Small intestine (tissue), 7 donors: ENCODE measurements around the gene NXF1. TPM values are rescaled to one million over a fixed set of nuclear protein-coding genes. Genes with fewer than 3 reads are reported as not detected.
"Not testable (repeated sequence)": the region's sequence is repeated elsewhere in the genome, so short reads cannot be mapped to it uniquely, and the experiment has no call there.

ENCODE experiments used
- DNase-seq, 2 donors: peaks; one replicate each; pipeline versions ENCODE4 v3.0.0 to v3.0.0-alpha.2; 2013
- FAIRE-seq: peaks from 2 replicates; lab custom pipeline; 2012; peaks lifted over from hg19 to GRCh38; lab: Jason Lieb, UNC
- H3K27ac ChIP-seq, 3 donors: one replicate each; pipeline ENCODE4 v1.5.1; 2013; ENCODE audit warnings: low read length in 2 of 3, mild to moderate bottlenecking in 2 of 3, control low read depth in 1 of 3, inconsistent platforms in 1 of 3, low read depth in 1 of 3, moderate library complexity in 1 of 3
- H3K27me3 ChIP-seq, 3 donors: one replicate each; pipeline ENCODE4 v1.6.1; 2013; ENCODE audit warnings: low read length in 3 of 3, inconsistent platforms in 1 of 3; ENCODE audit not compliant: control insufficient read depth in 3 of 3, insufficient read depth in 3 of 3
- H3K36me3 ChIP-seq, 3 donors: one replicate each; pipeline ENCODE4 v1.6.1; 2013; ENCODE audit warnings: low read length in 3 of 3, inconsistent platforms in 1 of 3, low read depth in 1 of 3, mild to moderate bottlenecking in 1 of 3, moderate library complexity in 1 of 3; ENCODE audit not compliant: control insufficient read depth in 3 of 3, insufficient read depth in 2 of 3
- H3K4me1 ChIP-seq, 3 donors: one replicate each; pipeline ENCODE4 v1.6.1; 2013; ENCODE audit warnings: low read length in 2 of 3, inconsistent platforms in 1 of 3, low read depth in 1 of 3, mild to moderate bottlenecking in 1 of 3, moderate library complexity in 1 of 3; ENCODE audit not compliant: control insufficient read depth in 3 of 3, insufficient read depth in 2 of 3
- H3K4me3 ChIP-seq, 3 donors: one replicate each; pipeline ENCODE4 v1.5.1; 2013; ENCODE audit warnings: low read length in 3 of 3, control low read depth in 1 of 3, inconsistent platforms in 1 of 3, low read depth in 1 of 3, mild to moderate bottlenecking in 1 of 3, moderate library complexity in 1 of 3
- H3K9me3 ChIP-seq, 2 donors: one replicate each; pipeline ENCODE4 v1.6.1; 2013; ENCODE audit warnings: low read depth in 1 of 2, low read length in 1 of 2; ENCODE audit not compliant: control insufficient read depth in 2 of 2, insufficient read depth in 1 of 2
- WGBS, 3 donors: extraction: QIAGEN DNeasy Blood & Tissue Kit; methylation state at CpG; one replicate each; pipeline ENCODE4 v1.1.7; 2013; 5-methylcytosine and 5-hydroxymethylcytosine counted together
- polyA plus RNA-seq, 4 donors: library from polyadenylated mRNA; stranded (reverse) in 3 of 4; unstranded in 1 of 4; fragments of 200-250 nt in 3 of 4; fragments of 120-200 nt in 1 of 4; gene quantifications; one replicate each; pipeline versions ENCODE4 v1.2.1 to v1.2.3, GENCODE V29; 2013
- donor health status: healthy with polysubstance abuse.
- donor health status: control.
- donor health status: control.
- donor health status: Bipolar disorder and iron deficiency.
- donor health status: healthy.

NXF1 gene
- polyA plus RNA-seq, 4 donors: 48.2 to 188 (median 105) TPM

DNA sequence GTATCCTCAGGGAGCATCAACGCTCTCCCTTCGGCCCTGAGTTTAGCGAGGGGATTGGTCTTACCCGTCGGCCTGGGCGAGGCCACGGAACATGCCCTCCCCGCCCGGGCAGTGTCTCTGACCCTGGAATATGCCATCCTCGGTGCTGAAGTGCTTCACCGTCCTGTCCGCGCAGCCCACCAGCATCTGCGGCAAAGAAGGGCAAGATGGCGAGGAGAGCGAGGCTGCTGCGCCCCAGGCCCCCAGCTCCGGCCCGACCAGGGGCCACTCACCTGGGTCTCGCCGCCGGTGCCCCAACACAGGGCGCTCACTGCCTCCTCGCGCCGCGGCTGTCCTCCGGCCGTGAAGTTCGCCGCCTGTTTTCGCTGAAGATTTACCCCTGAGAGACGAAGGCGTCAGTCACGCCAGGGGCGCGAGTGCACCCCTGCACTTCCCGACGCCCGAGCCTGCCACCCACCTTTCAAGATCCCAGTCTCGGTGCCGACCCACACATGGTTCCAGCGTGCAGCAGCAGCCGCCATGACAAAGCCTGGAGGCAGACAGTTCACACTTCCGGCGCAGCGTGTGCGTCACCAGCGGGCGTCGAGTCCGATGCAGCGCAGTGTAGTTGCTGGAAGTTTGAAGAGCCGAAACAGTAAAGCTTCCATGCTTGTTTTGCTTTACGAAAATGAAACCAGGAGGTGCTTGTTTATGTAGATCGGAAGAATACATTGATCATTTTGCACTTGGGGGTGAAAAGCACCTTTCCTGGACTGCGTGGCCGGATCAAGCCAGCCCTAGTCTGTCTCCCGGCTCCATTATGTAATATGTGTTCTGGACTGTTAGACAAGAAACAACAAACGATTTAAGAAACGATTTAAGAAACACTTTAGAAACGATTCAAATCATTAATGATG lies 34.1 kb upstream of the NXF1 start, which contains the start of gene WDR74:
Gene WDR74 (minus strand): TSS at position 541 of the 896 bp plus-strand sequence. CDS start 20 bp downstream, at position 521.
- FAIRE-seq: no peak
- H3K9me3 ChIP-seq: no peaks in the 10 kb centered on the region
- 0% methylated on average over 62 of the region's 62 CpGs for WGBS, 3 donors
- no peaks in the 10 kb centered on the region for H3K27me3 ChIP-seq
- peak within 1 kb of the TSS; percentile 96 to 99 (median 96) for H3K27ac ChIP-seq
- peaks cover 0 to 28% (median 8%) of the 10 kb centered on the region in 3 donors for H3K36me3 ChIP-seq
- peak; percentile 95 to 98 for DNase-seq
- H3K4me3 ChIP-seq: peak within 1 kb of the TSS; percentile 77 to 91 (median 81)
- peaks cover 0 to 12% (median 4%) of the 10 kb centered on the region in 3 donors for H3K4me1 ChIP-seq

DNA sequence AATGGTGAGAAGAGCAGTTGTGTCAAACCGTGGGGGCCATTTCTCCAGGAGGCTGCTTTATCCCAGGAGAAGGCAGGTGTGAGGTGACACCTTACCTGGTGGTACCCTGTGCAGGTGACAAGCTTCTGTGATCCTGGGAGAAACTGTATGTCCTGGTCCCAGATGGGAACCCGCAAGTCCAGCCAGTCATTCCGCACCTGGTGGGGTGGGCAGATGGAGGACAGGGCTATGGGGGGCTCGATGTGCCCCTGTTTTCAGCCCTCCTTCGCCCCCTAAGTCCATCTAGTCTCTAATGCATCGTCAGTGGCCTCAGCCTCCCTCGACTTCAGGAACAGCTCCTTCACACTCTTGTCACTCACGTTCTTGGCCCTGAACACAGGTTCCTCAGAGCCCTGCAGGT lies 30.1 kb upstream of the NXF1 start:
- 81 to 86% (median 83%) methylated on average over 8 of the region's 8 CpGs for WGBS, 3 donors
- H3K9me3 ChIP-seq: no peaks in the 10 kb centered on the region
- no peak overlapping the region for H3K4me3 ChIP-seq
- DNase-seq (no peak), FAIRE-seq (no peak)
- H3K36me3 ChIP-seq: peaks cover 0 to 43% (median 8%) of the 10 kb centered on the region in 3 donors
- no peak overlapping the region for H3K27ac ChIP-seq
- no peaks in the 10 kb centered on the region for H3K27me3 ChIP-seq
- peaks cover 0 to 15% (median 2%) of the 10 kb centered on the region in 3 donors for H3K4me1 ChIP-seq

DNA sequence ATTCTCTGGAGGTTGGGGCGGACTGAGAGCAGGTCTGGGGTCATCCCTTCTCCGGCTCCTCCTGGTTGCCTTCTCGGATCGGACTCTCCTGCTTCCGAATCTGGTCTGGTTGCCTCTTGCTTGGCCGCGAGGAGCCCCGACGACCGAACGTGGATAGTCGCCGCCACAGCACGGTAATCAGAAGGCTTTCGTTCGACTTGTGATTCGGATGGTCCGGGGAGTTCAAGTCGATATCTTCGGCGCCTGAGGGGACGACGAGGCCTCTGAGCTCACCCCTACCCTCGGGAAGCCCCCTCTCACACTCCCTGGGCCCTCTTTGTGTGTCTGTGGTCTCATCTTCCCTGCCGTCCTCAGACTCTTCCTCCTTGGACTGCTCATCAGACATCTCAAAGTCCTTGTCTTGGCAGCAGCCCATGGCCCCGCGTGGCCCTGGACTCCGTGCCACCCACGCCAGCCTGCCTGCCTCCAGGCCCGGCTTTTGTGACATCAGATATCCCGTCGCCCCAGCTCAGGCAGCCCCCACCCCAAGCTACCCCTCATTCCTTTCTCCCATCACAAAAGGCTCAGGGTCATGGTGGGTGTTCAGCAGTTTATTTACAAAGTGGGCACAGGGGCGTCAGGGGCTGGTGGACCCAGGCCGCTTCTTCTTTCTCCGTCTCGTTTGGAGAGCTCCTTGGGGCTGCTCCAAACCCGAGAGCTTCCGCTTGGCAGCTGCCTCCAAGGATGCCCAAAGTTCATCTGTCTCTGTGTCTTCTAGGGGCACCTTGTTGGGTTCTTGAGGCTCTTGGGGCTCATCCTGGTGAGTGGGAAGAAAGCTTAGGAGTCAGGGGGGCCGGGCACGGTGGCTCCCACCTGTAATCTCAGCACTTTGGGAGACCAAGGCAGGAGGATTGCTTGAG lies 27.3 kb upstream of the NXF1 start, which contains the start of gene TEX54:
Gene TEX54 (minus strand): TSS at position 506 of the 899 bp plus-strand sequence.
- H3K36me3 ChIP-seq: peaks cover 4 to 54% (median 8%) of the 10 kb centered on the region in 3 donors
- no peak for FAIRE-seq
- 10 to 12% (median 12%) methylated on average over 39 to 40 of the region's 40 CpGs for WGBS, 3 donors

DNA sequence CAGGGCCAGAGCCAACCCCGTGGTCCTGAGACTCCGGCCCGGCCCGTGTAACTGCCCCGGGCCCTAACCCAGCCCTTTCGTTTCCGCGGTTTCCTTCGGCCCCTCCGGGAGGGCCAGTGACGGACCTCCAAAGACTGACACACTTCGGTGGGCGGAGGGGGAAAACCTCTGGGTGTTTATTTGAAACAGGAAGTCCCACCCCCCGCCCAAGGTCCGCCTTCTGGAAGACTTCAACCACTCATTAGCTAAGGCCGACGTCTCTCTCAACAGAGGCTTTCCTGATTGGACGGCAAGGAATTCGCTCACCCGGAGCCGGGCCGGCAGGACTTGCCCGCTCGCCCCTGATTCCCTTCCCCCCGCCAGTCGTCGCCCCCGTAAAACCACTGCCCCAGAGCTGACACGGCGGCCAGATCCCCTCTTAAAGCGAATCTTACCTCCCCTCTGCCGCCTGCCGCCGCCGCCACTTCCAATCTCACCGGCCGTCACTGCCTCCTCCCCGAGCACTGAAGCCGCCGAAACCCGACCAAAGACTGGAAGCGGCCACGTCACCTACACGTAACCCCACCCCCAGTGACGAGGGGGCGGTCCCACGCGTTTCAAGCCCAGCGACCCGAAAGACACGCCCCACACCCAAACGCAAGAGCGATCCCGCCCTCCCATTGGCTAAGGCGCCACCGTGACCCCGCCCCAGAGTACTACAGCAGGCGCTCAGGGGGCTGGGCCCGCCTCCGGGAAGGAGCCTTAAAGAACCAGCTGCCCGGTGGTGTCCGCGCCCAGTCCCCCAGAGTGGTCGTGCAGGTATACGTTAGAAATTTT lies 26.5 kb upstream of the NXF1 start, which contains the start of gene STX5:
Gene STX5 (minus strand): TSS at position 532 of the 816 bp plus-strand sequence. CDS start 808 bp downstream, outside the sequence.
- WGBS, 3 donors: 0 to 1% (median 0%) methylated on average over 55 to 65 of the region's 65 CpGs
- Histone ChIP-seq H3K36me3 (peaks cover 5 to 58% (median 15%) of the 10 kb centered on the region in 3 donors), H3K4me1 (peaks cover 2 to 17% (median 2%) of the 10 kb centered on the region in 3 donors), H3K27ac (peak within 1 kb of the TSS; percentile 96 to 99 (median 96)), H3K27me3 (no peaks in the 10 kb centered on the region), H3K9me3 (no peaks in the 10 kb centered on the region), H3K4me3 (peak within 1 kb of the TSS; percentile 84 to 99 (median 98))
- FAIRE-seq (no peak), DNase-seq (peak; percentile 99 to 100)

More for the DNA sequence above, 27.3 kb upstream of the NXF1 start, which contains the start of gene TEX54:
- Histone ChIP-seq H3K4me1 (peaks cover 2 to 17% (median 2%) of the 10 kb centered on the region in 3 donors), H3K27me3 (no peaks in the 10 kb centered on the region), H3K4me3 (peak within 1 kb of the TSS; percentile 84 to 99 (median 98)), H3K9me3 (no peaks in the 10 kb centered on the region), H3K27ac (peak within 1 kb of the TSS; percentile 96 to 99 (median 96))
- DNase-seq: peak in 1 of 2 donors; percentile 46

DNA sequence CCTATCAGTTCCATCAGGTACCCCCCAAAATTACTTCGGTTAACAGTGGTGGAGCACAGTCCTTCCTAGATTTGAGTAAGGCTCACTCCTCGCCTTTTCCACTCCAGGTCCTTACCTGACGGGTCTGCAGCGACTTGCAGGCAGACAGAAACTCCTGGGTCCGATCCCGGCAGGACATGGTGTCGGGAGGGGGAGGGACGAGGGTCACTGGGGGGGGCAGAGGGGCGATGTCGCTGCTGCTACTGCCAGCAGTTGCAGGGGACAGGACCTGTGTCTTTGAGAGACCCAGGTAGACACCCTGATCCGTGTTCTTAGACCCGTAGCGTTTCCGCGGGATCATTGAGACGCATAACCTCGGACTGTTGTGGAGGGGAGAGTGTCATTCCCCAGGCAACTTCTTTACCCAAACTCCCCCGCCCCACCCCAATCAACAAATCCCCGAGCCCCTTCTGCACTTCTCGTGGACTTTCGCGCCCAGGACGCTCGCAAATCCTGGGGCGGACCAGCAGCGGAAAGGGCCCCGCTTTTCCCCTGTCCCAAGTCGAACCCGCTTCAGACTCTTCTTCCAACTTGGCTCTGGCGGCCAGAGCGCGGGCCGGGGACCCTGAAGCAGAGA lies 25.8 kb upstream of the NXF1 start:
- H3K27me3 ChIP-seq: no peaks in the 10 kb centered on the region
- 1 to 2% (median 1%) methylated on average over 27 to 33 of the region's 33 CpGs for WGBS, 3 donors
- H3K27ac ChIP-seq: peak overlapping the region; percentile 81 to 99 (median 96)
- FAIRE-seq (no peak), DNase-seq (no peak)
- H3K9me3 ChIP-seq: no peaks in the 10 kb centered on the region
- peaks cover 2 to 17% (median 2%) of the 10 kb centered on the region in 3 donors for H3K4me1 ChIP-seq
- H3K36me3 ChIP-seq: peaks cover 7 to 60% (median 15%) of the 10 kb centered on the region in 3 donors
- H3K4me3 ChIP-seq: peak overlapping the region; percentile 84 to 99 (median 98)

DNA sequence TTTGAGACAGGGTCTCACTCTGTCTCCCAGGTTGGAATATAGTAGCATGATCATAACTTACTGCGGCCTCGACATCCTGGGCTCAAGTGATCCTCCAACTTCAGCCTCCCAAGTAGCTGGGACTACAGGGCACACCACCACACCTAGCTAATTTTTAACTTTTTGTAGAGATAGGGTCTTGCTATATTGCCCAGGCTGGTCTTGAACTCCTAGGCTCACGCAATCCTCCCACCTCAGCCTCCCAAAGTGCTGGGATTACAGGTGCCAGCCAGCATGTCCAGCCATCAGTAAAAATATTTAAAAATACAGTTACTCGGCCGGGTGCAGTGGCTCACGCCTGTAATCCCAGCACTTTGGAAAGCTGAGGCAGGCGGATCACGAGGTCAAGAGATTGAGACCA lies 22.9 kb upstream of the NXF1 start:
- H3K4me1 ChIP-seq, H3K27me3 ChIP-seq, H3K9me3 ChIP-seq, FAIRE-seq, H3K27ac ChIP-seq, H3K4me3 ChIP-seq, DNase-seq: not testable (repeated sequence)
- peaks cover 22 to 62% (median 30%) of the 10 kb centered on the region in 3 donors for H3K36me3 ChIP-seq
- WGBS, 3 donors: 95 to 96% (median 96%) methylated on average over 8 of the region's 8 CpGs

DNA sequence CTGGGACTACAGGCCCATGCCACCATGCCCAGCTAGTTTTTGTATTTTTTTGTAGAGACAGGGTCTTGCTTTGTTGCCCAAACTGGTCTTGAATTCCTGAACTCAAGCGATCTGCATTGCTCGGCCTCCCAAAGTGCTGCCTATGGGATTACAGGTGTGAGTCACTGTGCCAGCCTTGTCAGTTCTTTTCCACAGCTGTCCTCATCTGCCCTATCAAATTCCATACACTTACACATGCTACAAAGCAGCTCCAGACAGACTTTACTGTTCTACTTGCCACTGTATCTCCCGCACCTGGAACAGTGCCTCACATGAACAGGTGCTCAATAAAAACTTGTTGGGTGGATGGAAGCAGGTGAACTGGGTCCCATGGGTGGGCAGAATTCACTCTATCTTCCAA lies 18.4 kb upstream of the NXF1 start:
- Histone ChIP-seq H3K27ac (no peak overlapping the region), H3K9me3 (no peaks in the 10 kb centered on the region), H3K4me1 (no peaks in the 10 kb centered on the region), H3K27me3 (no peaks in the 10 kb centered on the region), H3K4me3 (no peak overlapping the region), H3K36me3 (peaks cover 26 to 81% (median 36%) of the 10 kb centered on the region in 3 donors)
- DNase-seq: no peak
- FAIRE-seq: no peak
- WGBS, 3 donors: 84 to 91% (median 86%) methylated on average over 3 of the region's 3 CpGs
